Neural progenitor cell (in vitro differentiated cells): Measurements from ENCODE around the gene PTPRG. TPM values are rescaled to one million over a fixed set of nuclear protein-coding genes. Genes with fewer than 3 reads are reported as not detected.

ENCODE experiments used
- DNase-seq: peaks from one replicate; pipeline ENCODE4 v3.0.0-alpha.2; 2016; ENCODE audit warnings: low spot score
- H2AFZ ChIP-seq: fragments of 200-600 bp; sonication (generic); replicated peaks from 2 replicates; pipeline ENCODE4 v1.6.1; 2016; ENCODE audit warnings: antibody characterized with exemption
- H3F3A ChIP-seq: fragments of 200-600 bp; sonication (generic); 2 replicates; pipeline ENCODE4 v1.6.1; 2016; ENCODE audit warnings: antibody characterized with exemption, low read depth
- H3K27ac ChIP-seq: fragments of 200-600 bp; sonication (generic); 2 replicates; pipeline ENCODE4 v1.5.1; 2016; ENCODE audit warnings: mild to moderate bottlenecking
- H3K27me3 ChIP-seq: fragments of 200-600 bp; sonication (generic); 2 replicates; pipeline ENCODE4 v1.6.1; 2016; ENCODE audit warnings: mild to moderate bottlenecking, moderate library complexity
- H3K36me3 ChIP-seq: fragments of 200-600 bp; sonication (generic); 2 replicates; pipeline ENCODE4 v1.5.1; 2016
- H3K4me1 ChIP-seq: fragments of 200-600 bp; sonication (generic); 2 replicates; pipeline ENCODE4 v1.6.1; 2016; ENCODE audit warnings: mixed run types
- H3K4me2 ChIP-seq: fragments of 200-600 bp; sonication (generic); 2 replicates; pipeline ENCODE4 v1.6.1; 2016
- H3K4me3 ChIP-seq: fragments of 200-600 bp; sonication (generic); 2 replicates; pipeline ENCODE4 v1.5.1; 2016
- H3K79me2 ChIP-seq: fragments of 200-600 bp; sonication (generic); 2 replicates; pipeline ENCODE4 v1.6.1; 2016; ENCODE audit warnings: low read depth
- H3K9ac ChIP-seq: fragments of 200-600 bp; sonication (generic); 2 replicates; pipeline ENCODE4 v1.6.1; 2016
- H3K9me3 ChIP-seq: fragments of 200-600 bp; sonication (generic); 2 replicates; pipeline ENCODE4 v1.5.1; 2016; ENCODE audit warnings: low read depth
- H4K20me1 ChIP-seq: fragments of 200-600 bp; sonication (generic); 2 replicates; pipeline ENCODE4 v1.6.1; 2016; ENCODE audit warnings: low read depth
- H3K27ac Mint-ChIP-seq: 3 replicates; pipeline ENCODE4 v1.8.0; 2021; ENCODE audit warnings: mixed read lengths
- H3K27me3 Mint-ChIP-seq: 2 replicates; pipeline ENCODE4 v1.8.0; 2022; ENCODE audit warnings: low read depth, mild to moderate bottlenecking, inconsistent platforms, moderate library complexity, mixed read lengths; ENCODE audit not compliant: insufficient read depth
- H3K36me3 Mint-ChIP-seq: 3 replicates; pipeline ENCODE4 v1.8.0; 2021; ENCODE audit warnings: mixed read lengths
- H3K4me1 Mint-ChIP-seq: 3 replicates; pipeline ENCODE4 v1.8.0; 2021; ENCODE audit warnings: mixed read lengths
- H3K4me3 Mint-ChIP-seq: 3 replicates; pipeline ENCODE4 v1.8.0; 2021; ENCODE audit warnings: mild to moderate bottlenecking, moderate library complexity, mixed read lengths
- H3K9me3 Mint-ChIP-seq: 3 replicates; pipeline ENCODE4 v1.8.0; 2020; ENCODE audit warnings: mixed read lengths
- CTCF ChIP-seq: fragments of 200-600 bp; sonication (generic); IDR thresholded peaks from 2 replicates; pipeline ENCODE4 v1.5.1; 2017; ENCODE audit warnings: antibody characterized with exemption, mild to moderate bottlenecking
- EZH2 ChIP-seq: fragments of 200-600 bp; sonication (generic); IDR thresholded peaks from 2 replicates; pipeline ENCODE4 v1.6.1; 2017; ENCODE audit warnings: antibody characterized with exemption, mild to moderate bottlenecking, moderate library complexity
- EZH2phosphoT487 ChIP-seq: fragments of 200-600 bp; sonication (generic); IDR thresholded peaks from 2 replicates; pipeline ENCODE4 v1.6.1; 2017; ENCODE audit warnings: antibody characterized with exemption
- total RNA-seq: library from RNA; depleted of rRNA; stranded (reverse); fragments of >200 nt; gene quantifications from 2 replicates; pipeline ENCODE4 v1.2.3, GENCODE V29; 2015; ENCODE audit warnings: low replicate concordance

PTPRG gene
- total RNA-seq, 1 donor from 2014 or later, result 65.3 TPM

- Mint-ChIP-seq H3K9me3 (no peaks in the 10 kb centered on the region), H3K36me3 (peaks cover 4% of the 10 kb centered on the region), H3K27me3 (no peaks in the 10 kb centered on the region), H3K27ac (no peak overlapping the region), H3K4me3 (no peak overlapping the region), H3K4me1 (peaks cover 51% of the 10 kb centered on the region)
- H3K79me2 ChIP-seq, result no peaks in the 10 kb centered on the region
- no peaks in the 10 kb centered on the region for H3K27me3 ChIP-seq
- H3K4me2 ChIP-seq, result no peak overlapping the region
- H3K4me3 ChIP-seq, result no peak overlapping the region
- H4K20me1 ChIP-seq, result peaks cover 7% of the 10 kb centered on the region
- no peak overlapping the region for H2AFZ ChIP-seq
- H3K36me3 ChIP-seq, result no peaks in the 10 kb centered on the region
- no peak for DNase-seq
- no peaks in the 10 kb centered on the region for H3K9me3 ChIP-seq
- no peak for TF ChIP-seq CTCF
- TF ChIP-seq EZH2, result no peak
- no peak for TF ChIP-seq EZH2phosphoT487
- H3F3A ChIP-seq, result no peaks in the 10 kb centered on the region
- no peak overlapping the region for H3K9ac ChIP-seq
- no peak overlapping the region for H3K27ac ChIP-seq
- no peaks in the 10 kb centered on the region for H3K4me1 ChIP-seq
Observed at GRCh38 chr3:62249484-62249776, 688.1 kb downstream of the PTPRG start.

DNA sequence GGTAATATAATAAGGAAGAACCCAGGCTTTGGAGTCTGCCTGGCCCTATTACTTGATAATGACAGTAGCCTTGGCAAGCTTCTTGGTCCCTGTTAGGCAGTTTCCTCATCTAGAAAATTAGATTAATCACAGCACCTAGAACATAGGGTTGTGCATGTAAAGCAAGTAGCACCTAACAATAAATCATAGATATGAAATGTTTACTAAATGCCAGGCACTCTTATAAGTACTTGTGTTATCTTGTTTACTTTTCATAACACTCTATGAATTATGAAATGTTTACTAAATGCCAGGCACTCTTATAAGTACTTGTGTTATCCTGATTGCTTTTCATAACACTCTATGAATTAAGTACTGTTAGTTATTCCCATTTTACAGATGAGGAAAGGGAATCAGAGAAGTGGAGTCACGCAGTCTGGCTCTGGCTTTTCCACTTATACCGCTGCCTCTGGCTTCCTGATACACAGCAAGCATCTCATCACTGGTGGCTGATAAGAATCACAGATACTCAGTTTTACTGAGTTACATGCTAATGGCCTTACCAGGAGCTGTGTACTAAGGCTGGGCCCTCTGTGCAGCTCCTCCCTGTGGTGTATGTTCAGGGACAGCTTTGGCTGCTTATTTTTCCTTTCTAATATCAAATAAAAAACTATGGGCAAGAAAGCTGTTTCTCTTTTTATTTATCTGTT, 688.6 kb downstream of the PTPRG start:
- Mint-ChIP-seq H3K27ac (no peak overlapping the region), H3K9me3 (no peaks in the 10 kb centered on the region), H3K27me3 (no peaks in the 10 kb centered on the region), H3K36me3 (peaks cover 5% of the 10 kb centered on the region), H3K4me1 (peaks cover 47% of the 10 kb centered on the region), H3K4me3 (no peak overlapping the region)
- Histone ChIP-seq H3K4me1 (no peaks in the 10 kb centered on the region), H3K4me3 (no peak overlapping the region), H3K9ac (no peak overlapping the region), H3F3A (no peaks in the 10 kb centered on the region), H4K20me1 (peaks cover 7% of the 10 kb centered on the region), H2AFZ (no peak overlapping the region), H3K79me2 (no peaks in the 10 kb centered on the region), H3K9me3 (no peaks in the 10 kb centered on the region), H3K27ac (no peak overlapping the region), H3K4me2 (no peak overlapping the region), H3K36me3 (no peaks in the 10 kb centered on the region), H3K27me3 (no peaks in the 10 kb centered on the region)
- no peak for DNase-seq
- TF ChIP-seq EZH2phosphoT487 (no peak), EZH2 (no peak), CTCF (no peak)

- Mint-ChIP-seq H3K27ac (no peak overlapping the region), H3K27me3 (no peaks in the 10 kb centered on the region), H3K4me3 (no peak overlapping the region), H3K36me3 (peaks cover 8% of the 10 kb centered on the region), H3K4me1 (peaks cover 32% of the 10 kb centered on the region), H3K9me3 (no peaks in the 10 kb centered on the region)
- DNase-seq, result no peak
- peaks cover 5% of the 10 kb centered on the region for H3K4me1 ChIP-seq
- no peaks in the 10 kb centered on the region for H3K27me3 ChIP-seq
- H3K79me2 ChIP-seq, result no peaks in the 10 kb centered on the region
- no peak overlapping the region for H3K27ac ChIP-seq
- H3K4me3 ChIP-seq, result no peak overlapping the region
- no peak overlapping the region for H3K9ac ChIP-seq
- H2AFZ ChIP-seq, result no peak overlapping the region
- no peaks in the 10 kb centered on the region for H4K20me1 ChIP-seq
- TF ChIP-seq EZH2phosphoT487 (no peak), CTCF (no peak), EZH2 (no peak)
- H3K9me3 ChIP-seq, result no peaks in the 10 kb centered on the region
- no peaks in the 10 kb centered on the region for H3K36me3 ChIP-seq
- no peak overlapping the region for H3K4me2 ChIP-seq
- H3F3A ChIP-seq, result no peaks in the 10 kb centered on the region
Observed at GRCh38 chr3:62252438-62253157, 691.2 kb downstream of the PTPRG start.
